ENCODE results near the gene NCAM1.
"Not testable (repeated sequence)": the region's sequence is repeated elsewhere in the genome, so short reads cannot be mapped to it uniquely, and the experiment has no call there.

Gene NCAM1

GRCh38 chr11:112961146-112961668, at the start of gene NCAM1:
TSS of gene NCAM1 (plus strand) at chr11:112961420.
- TF ChIP-seq POLR2A (IDR thresholded peaks at IDR 0.05; ENCODE audit: low read length) (no peak), GATA1 (IDR thresholded peaks at IDR 0.05; ENCODE audit: low read depth, low read length) (no peak)
- no peak for DNase-seq

GRCh38 chr11:112922606-112923005, 38.6 kb upstream of the NCAM1 start:
- TF ChIP-seq GATA1 (IDR thresholded peaks at IDR 0.05; ENCODE audit: low read depth, low read length) (no peak), POLR2A (IDR thresholded peaks at IDR 0.05; ENCODE audit: low read length) (no peak)
- no peak for DNase-seq

- not testable (repeated sequence) for DNase-seq
Measured at GRCh38 chr11:112924836-112925235, 36.4 kb upstream of the NCAM1 start.

DNA sequence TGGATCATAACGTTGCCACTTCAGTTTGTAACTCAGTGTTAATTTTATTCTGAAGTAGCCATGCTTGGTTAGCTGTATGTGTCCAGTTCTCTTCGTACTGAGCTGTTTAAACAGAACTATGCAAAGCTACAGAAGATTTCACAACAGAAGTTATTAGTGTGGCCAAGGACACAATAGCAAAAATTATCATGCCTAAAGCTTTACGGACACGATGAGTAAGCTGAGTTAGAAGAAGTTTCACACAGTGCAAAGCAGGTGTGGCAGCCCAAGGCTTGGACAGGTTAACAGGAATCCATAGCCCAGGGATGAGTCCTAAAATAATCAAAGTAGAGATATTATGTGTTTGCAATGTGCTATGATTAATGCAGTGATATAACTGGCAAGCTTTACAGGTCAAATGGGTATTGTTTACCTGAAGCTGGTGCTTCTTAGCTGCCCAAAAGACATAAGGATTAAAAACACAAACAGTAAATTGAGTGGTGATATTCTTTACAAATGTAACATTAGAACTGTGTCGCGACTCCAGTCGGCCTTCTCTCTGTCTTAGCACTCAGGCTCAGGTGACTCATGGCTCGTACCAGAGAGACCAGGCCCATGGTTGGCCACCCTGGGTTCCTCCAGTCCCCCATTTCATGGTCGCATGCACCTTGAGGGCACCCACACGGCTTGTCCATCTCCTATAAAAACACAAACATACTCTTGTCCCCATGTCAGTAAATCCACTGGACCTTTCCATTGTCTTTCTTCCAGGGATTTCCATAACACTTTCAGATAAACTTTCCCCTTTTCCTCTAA, 35.5 kb upstream of the NCAM1 start:
- DNase-seq: no peak
- TF ChIP-seq GATA1 (IDR thresholded peaks at IDR 0.05; ENCODE audit: low read depth, low read length): no peak
- no peak for TF ChIP-seq POLR2A (IDR thresholded peaks at IDR 0.05; ENCODE audit: low read length)

- DNase-seq: no peak
- no peak for TF ChIP-seq POLR2A (IDR thresholded peaks at IDR 0.05; ENCODE audit: low read length)
- no peak for TF ChIP-seq GATA1 (IDR thresholded peaks at IDR 0.05; ENCODE audit: low read depth, low read length)
Measured at GRCh38 chr11:112928136-112928535, 33.1 kb upstream of the NCAM1 start.

DNA sequence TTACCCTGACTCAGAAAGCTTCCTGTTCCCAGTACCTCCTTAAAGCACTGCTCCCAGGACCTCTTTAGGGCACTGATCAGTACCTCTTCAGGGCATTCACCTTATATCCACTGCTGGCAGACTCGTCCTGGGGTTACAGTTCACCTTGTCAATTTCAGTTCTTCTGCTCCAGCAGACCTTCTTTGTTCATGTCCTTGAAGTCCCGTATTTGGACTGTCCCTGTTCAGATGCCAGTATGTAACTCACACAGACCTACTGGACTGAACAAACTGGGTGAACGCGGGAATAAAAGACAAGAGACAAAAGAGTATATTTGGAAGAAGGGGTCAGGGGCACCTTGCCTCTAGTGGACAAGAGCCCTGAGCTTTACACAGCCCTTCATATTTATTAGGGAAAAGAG, 31.8 kb upstream of the NCAM1 start:
- no peak for DNase-seq
- TF ChIP-seq POLR2A (IDR thresholded peaks at IDR 0.05; ENCODE audit: low read length) (no peak), GATA1 (IDR thresholded peaks at IDR 0.05; ENCODE audit: low read depth, low read length) (no peak)

- TF ChIP-seq POLR2A (IDR thresholded peaks at IDR 0.05; ENCODE audit: low read length): no peak
- no peak for TF ChIP-seq GATA1 (IDR thresholded peaks at IDR 0.05; ENCODE audit: low read depth, low read length)
- no peak for DNase-seq
Measured at GRCh38 chr11:112931703-112932102, 29.5 kb upstream of the NCAM1 start.

- DNase-seq: no peak
- TF ChIP-seq POLR2A (IDR thresholded peaks at IDR 0.05; ENCODE audit: low read length) (no peak), GATA1 (IDR thresholded peaks at IDR 0.05; ENCODE audit: low read depth, low read length) (no peak)
Measured at GRCh38 chr11:112932593-112932992, 28.6 kb upstream of the NCAM1 start.

DNA sequence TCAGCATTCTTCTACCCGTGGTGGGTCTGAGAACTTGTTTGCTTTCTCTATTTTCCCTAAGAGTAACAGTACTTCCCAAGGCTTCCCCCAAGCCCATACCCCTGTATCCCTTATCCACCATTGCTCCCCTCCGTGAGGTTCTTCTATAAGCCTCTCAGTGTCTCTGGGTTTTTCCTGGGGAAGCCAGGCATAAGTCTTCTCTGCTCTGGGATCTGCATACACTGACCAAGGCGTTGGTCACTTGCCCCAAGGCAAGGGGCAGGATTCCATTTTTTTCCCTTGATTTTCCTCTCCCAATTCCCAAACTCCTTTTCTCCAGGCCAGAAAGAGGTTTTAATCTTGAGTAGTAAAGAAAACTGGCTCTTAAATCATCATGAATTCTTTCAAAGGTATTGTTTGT, 27.2 kb upstream of the NCAM1 start:
- no peak for DNase-seq
- TF ChIP-seq POLR2A (IDR thresholded peaks at IDR 0.05; ENCODE audit: low read length) (no peak), GATA1 (IDR thresholded peaks at IDR 0.05; ENCODE audit: low read depth, low read length) (no peak)

- no peak for TF ChIP-seq GATA1 (IDR thresholded peaks at IDR 0.05; ENCODE audit: low read depth, low read length)
- no peak for TF ChIP-seq POLR2A (IDR thresholded peaks at IDR 0.05; ENCODE audit: low read length)
- no peak for DNase-seq
Measured at GRCh38 chr11:112941104-112941503, 20.1 kb upstream of the NCAM1 start.

DNA sequence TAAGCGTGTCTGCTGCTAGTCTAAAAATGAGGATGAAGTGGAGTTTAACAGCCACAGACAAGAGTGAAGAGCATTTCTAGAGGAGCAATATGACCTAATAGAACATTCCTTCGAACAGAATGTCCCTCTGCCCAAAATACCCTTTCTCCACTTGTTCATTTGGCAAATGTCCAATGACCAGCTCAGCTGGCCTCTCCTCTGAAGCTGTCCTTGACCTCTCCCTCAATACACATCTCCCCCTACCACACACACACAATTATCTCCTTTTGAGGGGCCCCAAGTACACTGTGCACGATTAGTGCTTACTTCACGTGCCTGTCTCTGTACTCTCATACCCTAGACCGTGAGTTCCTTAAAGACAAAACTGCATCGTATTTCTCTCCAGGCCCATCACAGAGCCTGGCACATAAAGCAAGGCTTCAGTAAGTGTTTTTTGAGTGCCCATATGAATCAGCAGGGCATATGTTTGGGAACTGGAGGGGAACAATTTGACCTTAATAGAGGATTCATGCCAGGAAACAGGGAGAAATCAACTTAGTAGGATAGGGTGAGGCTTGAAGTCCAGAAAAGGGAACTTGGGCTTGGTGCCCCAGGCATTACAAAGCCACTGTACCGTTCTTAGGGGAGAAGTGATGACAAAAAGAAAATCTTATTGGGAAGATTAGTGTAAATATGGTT, 18.1 kb upstream of the NCAM1 start:
- DNase-seq: no peak
- no peak for TF ChIP-seq GATA1 (IDR thresholded peaks at IDR 0.05; ENCODE audit: low read depth, low read length)
- no peak for TF ChIP-seq POLR2A (IDR thresholded peaks at IDR 0.05; ENCODE audit: low read length)

DNA sequence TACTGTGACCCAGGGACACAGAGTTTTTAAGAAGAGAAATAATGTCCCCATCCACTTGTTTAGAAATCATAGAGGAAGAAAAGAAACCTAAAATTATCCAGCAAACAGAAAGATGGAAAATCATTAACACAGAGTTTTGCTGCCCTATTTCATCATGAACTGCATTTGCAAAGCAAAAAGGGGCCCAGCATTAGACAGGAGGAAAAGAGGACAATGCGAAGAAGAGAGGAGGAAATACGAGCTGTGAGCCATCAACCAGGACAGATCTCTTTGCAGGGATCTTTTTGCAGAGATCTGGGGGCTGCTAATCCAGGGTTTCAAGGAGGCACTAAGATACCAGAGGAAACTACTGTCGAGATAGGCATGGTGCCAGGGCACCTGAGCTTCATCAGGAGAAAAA, 14.4 kb upstream of the NCAM1 start:
- TF ChIP-seq GATA1 (IDR thresholded peaks at IDR 0.05; ENCODE audit: low read depth, low read length) (no peak), POLR2A (IDR thresholded peaks at IDR 0.05; ENCODE audit: low read length) (no peak)
- no peak for DNase-seq

DNA sequence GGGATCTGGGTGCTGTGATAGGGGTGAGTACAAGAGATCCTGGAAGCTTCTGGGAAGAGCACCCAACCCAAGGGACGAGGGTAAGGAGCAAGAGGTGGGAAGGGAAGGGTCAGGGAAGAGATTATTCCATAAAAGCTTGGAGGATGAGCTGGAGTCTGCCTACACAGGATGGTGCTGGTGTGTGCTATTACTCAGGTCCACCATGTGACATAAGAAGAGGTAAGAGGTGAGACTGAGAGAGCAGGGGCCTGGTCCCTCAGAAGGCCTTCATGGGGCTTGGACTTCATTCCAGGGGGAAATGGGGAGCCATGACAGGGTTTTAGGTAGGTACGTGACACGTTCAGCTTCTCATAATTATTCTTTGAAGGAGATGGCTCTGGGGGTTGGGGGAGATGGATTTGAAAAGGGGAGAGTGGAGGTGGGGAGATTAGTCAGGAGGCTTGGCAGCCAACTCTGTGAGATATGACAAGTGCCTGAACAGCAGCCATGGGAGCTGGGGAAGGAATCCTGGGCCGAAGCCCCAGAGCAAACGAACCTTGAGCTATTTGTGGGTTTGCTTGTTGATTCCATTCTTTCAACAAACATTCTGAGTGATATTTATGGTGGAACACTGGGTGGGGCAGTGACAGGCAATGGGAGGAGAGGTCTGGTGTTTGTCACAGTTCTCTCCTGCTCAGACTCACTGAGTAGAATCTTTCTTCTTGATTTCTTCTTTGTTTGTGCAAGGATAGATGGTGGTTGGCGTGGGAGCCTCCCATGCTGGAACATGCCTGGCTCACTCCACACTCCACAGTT, 11.2 kb upstream of the NCAM1 start:
- DNase-seq: no peak
- TF ChIP-seq GATA1 (IDR thresholded peaks at IDR 0.05; ENCODE audit: low read depth, low read length) (no peak), POLR2A (IDR thresholded peaks at IDR 0.05; ENCODE audit: low read length) (no peak)

DNA sequence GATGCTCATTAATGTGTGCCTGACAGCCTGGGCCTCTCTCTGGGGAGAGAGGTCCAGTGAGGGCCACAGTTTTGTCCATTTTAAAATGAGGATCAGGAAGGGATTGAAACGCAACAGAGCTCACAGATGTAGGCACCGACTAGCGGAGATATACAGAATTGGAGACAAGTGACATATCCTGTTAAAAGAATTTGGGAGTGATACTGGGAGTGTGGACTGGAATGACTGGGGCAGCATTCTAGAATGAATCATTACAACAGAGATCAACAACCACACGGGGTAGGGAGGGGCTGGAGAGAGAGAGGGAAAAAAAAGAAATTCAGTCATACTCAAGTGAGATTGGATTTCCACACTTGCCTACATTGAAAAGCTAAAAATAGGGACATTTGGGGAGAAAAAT, 2.5 kb upstream of the NCAM1 start:
- DNase-seq: no peak
- no peak for TF ChIP-seq GATA1 (IDR thresholded peaks at IDR 0.05; ENCODE audit: low read depth, low read length)
- TF ChIP-seq POLR2A (IDR thresholded peaks at IDR 0.05; ENCODE audit: low read length): no peak
